AG09319 (cell line): Measurements from ENCODE around the gene GRK4.

Experiments used
- DNase-seq: peaks from one replicate; pipeline ENCODE4 v3.0.0-alpha.2; 2010; ENCODE audit warnings: low read depth; ENCODE audit errors: extremely low read depth
- TF ChIP-seq, protein P1 (sequence below): IDR thresholded peaks from 2 replicates; pipeline ENCODE4 v1.5.1; 2011; ENCODE audit warnings: low read depth, mild to moderate bottlenecking, inconsistent platforms, low read length, moderate library complexity

GRK4 gene

DNA sequence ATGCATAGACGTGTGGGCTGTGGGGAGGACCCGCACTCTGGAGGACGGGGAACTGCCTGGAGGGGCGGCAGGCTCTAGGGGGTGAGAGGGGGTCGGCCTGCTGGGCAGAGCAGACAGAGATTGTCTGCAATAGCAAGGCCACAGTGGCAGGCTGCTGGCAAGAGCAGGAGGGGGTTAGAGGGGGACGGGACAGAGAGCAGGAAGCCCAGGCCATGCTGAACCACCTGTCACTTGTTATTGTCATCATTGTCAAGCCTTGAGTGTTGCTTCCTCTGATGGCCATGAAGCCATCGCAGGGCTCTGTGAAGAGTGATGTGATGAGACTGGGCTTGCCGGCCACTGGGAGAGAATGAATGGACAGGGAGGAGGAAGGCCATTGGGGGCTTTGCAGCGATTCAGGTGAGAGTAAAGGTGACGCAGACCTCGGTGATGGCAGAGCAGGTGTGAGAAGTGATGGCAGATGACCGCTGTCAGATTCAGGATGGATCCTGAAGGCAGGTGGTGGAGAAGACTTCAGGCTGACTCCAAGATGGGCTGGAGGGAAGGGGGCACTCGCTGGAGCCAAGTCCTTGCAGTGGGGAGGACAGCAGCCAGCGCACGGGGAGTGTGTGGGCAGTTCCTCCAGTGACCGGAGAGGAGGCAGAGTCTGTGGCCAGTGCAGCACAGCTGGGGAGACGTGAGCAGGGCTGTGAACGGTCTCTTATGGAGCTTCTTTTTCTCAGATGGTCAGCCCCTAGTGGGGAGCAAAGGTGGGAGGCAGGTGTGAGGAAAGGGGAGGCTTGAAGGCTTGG, 67.4 kb downstream of the GRK4 start:
- no peak for DNase-seq
- TF ChIP-seq, protein P1, sequence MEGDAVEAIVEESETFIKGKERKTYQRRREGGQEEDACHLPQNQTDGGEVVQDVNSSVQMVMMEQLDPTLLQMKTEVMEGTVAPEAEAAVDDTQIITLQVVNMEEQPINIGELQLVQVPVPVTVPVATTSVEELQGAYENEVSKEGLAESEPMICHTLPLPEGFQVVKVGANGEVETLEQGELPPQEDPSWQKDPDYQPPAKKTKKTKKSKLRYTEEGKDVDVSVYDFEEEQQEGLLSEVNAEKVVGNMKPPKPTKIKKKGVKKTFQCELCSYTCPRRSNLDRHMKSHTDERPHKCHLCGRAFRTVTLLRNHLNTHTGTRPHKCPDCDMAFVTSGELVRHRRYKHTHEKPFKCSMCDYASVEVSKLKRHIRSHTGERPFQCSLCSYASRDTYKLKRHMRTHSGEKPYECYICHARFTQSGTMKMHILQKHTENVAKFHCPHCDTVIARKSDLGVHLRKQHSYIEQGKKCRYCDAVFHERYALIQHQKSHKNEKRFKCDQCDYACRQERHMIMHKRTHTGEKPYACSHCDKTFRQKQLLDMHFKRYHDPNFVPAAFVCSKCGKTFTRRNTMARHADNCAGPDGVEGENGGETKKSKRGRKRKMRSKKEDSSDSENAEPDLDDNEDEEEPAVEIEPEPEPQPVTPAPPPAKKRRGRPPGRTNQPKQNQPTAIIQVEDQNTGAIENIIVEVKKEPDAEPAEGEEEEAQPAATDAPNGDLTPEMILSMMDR, result no peak

DNA sequence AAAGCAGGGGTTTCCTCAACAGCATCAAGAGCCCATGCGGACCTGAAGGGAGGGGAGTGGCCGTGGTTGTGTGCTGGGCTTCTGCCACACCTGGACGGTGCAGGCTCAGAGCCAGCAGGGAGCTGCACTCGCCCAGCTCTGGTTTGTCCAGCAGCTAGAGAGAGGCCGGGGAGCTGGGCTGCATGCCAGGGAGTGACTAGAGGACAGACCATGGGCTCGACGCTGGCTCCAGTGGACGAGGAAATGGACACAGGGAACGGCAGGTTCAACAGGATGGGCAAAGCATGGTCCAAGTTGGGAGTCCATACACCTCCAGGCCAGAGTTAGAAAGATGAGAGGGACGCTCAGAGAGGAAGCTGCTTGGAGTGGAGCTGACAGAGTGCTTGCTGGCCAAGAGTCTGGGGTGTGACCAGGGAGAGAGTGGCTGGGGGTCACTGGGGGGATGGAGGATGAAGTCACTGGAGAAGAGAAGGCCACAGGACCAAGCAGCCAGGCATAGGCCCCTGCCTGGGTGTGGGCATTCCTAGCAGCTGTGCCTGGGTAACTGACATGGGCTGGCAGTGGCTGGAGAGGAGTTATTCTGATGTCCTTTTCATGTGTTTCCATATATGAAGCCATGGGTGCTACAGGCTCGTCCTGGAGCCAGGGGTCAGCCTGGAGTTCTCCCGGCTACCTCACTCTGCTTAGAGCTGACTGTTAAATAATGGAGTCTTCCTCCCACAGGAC, 68.1 kb downstream of the GRK4 start:
- DNase-seq, result no peak
- TF ChIP-seq, protein P1, result no peak

DNA sequence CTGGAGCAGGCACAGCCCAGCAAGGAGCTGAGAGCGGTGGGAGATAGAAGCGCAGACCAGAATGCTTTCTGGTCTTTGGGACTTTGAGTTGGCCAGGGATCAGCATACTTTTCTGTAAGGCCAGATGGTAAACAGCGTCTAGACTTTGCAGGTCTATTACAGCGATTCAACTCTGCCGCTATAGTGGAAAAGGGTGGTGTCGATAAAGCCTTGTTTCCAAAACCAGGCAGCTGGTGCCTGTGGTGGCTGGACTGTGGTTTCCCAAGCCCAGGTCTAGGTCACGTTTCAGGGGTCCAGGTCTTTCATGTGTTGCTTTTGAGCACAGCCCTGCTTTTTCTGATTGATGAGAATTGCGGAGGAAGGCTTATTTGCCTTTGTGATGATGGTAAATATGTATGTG, 70.9 kb downstream of the GRK4 start:
- DNase-seq, result no peak
- TF ChIP-seq, protein P1, result no peak

DNA sequence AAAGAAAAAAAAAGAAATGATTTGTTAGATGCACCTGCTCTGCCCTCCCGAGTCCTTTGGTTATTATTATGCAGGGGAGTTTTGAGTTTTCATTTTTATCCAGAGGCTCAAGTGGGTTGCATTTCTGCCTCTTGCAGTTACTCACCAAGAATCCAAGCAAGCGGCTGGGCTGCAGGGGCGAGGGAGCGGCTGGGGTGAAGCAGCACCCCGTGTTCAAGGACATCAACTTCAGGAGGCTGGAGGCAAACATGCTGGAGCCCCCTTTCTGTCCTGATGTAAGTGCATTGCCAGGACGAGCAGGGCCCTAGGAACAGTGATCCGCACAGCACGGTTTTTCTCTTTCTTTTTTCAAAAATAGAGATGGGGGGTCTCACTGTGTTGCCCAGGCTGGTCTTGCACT, 71.9 kb downstream of the GRK4 start:
- no peak for DNase-seq
- TF ChIP-seq, protein P1, result no peak

DNA sequence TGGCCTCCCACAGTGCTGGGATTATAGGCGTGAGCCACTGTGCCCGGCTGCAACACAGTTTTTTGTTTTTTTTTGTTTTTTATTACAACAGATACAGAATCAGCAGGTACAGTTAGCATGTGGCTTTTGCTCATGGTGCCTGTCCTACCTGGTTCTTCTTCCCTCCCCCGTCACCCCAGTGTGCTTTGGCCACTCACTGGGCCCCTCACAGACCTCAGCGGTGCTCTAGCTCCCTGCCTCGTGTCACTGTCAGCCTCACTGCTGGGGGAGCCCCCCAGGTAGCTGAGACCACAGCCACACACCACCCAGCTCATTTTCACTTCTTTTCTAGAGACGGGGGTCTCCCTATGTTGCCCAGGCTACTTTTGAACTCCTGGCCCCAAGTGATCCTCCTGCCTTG, 72.3 kb downstream of the GRK4 start:
- TF ChIP-seq, protein P1, result no peak
- DNase-seq, result no peak

DNA sequence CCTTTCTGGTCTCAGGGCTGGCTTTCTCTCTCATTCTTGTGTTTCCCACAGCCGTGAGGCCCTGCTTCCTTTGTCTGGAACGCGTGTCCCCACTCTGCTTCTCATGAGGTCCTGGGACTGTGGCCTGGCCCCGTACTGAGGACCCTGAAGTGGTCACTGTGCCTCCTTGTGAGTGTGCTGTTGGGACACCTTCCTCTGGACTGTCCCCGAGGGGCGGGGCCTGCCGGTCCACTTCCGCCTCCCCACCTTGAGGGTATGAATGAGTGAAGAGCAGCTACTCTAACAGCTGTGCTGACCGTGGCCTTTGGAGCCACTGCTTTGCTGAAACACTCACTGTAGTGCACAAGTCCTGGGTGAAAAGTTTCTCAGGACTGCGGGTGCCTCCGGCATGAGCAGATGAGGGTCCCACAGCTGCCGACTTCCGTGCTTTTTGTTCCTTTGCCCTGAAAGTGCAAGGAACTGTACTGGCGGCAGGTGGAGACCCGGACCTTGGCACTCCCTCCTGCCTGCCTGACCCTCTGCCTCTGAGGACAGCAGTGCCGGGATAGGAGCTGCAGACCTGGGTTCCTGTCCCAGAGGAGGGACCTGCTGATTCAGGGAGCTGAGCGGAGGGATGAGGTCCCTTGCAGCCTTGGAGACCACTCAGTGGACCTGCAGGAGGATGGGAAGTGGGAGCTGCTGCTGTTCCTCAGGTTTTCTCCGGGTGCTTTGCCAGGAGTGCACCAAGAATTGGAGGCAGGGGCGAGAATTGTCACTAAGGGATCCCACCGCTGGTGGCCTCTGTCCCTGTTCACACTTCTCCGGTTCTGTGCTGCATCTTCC, 73.0 kb downstream of the GRK4 start:
- TF ChIP-seq, protein P1, result no peak

More for the DNA sequence above, 73.0 kb downstream of the GRK4 start:
- no peak for DNase-seq
